HL-60 (cell line): Measurements from ENCODE around the gene CHI3L2.

ENCODE experiments used
- DNase-seq, 2 experiments: peaks; one replicate each; pipeline ENCODE4 v3.0.0-alpha.2; 2010 to 2020; ENCODE audit warnings: low read depth in 1 of 2, low spot score in 1 of 2
- H3K27ac ChIP-seq: fragments of 250-450 bp; sonication (Bioruptor Pico); replicated peaks from 2 replicates; pipeline ENCODE4 v1.5.1; 2020; ENCODE audit warnings: mild to moderate bottlenecking, moderate library complexity
- H3K27me3 ChIP-seq: fragments of 250-450 bp; sonication (Bioruptor Pico); 2 replicates; pipeline ENCODE4 v1.5.1; 2021; ENCODE audit warnings: mild to moderate bottlenecking, moderate library complexity; ENCODE audit not compliant: insufficient read depth, poor library complexity, severe bottlenecking
- H3K4me3 ChIP-seq: replicated peaks from 2 replicates; pipeline ENCODE4 v1.5.1; 2011; ENCODE audit warnings: mild to moderate bottlenecking, control low read depth, low read length; ENCODE audit not compliant: insufficient read depth
- CTCF ChIP-seq: IDR thresholded peaks from one replicate; pipeline ENCODE4 v1.5.1; 2011; ENCODE audit warnings: low read length, control low read depth, inconsistent platforms; ENCODE audit not compliant: insufficient read depth
- GABPA ChIP-seq: IDR thresholded peaks from 2 replicates; pipeline ENCODE4 v1.6.1; 2012; ENCODE audit warnings: low read depth
- POLR2AphosphoS5 ChIP-seq: IDR thresholded peaks from 2 replicates; pipeline ENCODE4 v1.6.1; 2012; ENCODE audit warnings: low read depth
- REST ChIP-seq: IDR thresholded peaks from 2 replicates; pipeline ENCODE4 v1.6.1; 2012; ENCODE audit warnings: low read depth; ENCODE audit not compliant: insufficient replicate concordance
- SPI1 ChIP-seq: IDR thresholded peaks from 2 replicates; pipeline ENCODE4 v1.6.1; 2012; ENCODE audit warnings: low read depth, mild to moderate bottlenecking, borderline replicate concordance

CHI3L2 gene

GRCh38 chr1:111221633-111222291 is 5.8 kb upstream of the CHI3L2 start:
- peak overlapping the region; percentile 42 for H3K27ac ChIP-seq
- DNase-seq: peak; percentile 64 to 93
- H3K27me3 ChIP-seq: no peaks in the 10 kb centered on the region
- H3K4me3 ChIP-seq: no peak overlapping the region
- TF ChIP-seq REST: no peak
- no peak for TF ChIP-seq GABPA
- TF ChIP-seq POLR2AphosphoS5: peak; percentile 59; the same call in 1 of the 2 replicates
- peak; percentile 84 for TF ChIP-seq SPI1
- no peak for TF ChIP-seq CTCF

- H3K4me3 ChIP-seq: no peak overlapping the region
- DNase-seq: peak; percentile 62 to 76
These were observed 5.0 kb upstream of the CHI3L2 start for GRCh38 chr1:111222308-111223125.

GRCh38 chr1:111223126-111223685 is 4.3 kb upstream of the CHI3L2 start:
- no peaks in the 10 kb centered on the region for H3K27me3 ChIP-seq
- H3K4me3 ChIP-seq: no peak overlapping the region
- TF ChIP-seq SPI1: no peak
- TF ChIP-seq POLR2AphosphoS5: no peak
- TF ChIP-seq GABPA: no peak
- no peak for TF ChIP-seq REST
- TF ChIP-seq CTCF: no peak
- H3K27ac ChIP-seq: no peak overlapping the region
- DNase-seq: no peak

More at GRCh38 chr1:111222308-111223125, 5.0 kb upstream of the CHI3L2 start:
- H3K27me3 ChIP-seq: no peaks in the 10 kb centered on the region
- no peak for TF ChIP-seq SPI1
- peak; percentile 91 for TF ChIP-seq CTCF
- H3K27ac ChIP-seq: peak overlapping the region; percentile 42
